Ovary (tissue), 9 donors: ENCODE data around the gene TRIP13. TPM values are rescaled to one million over a fixed set of nuclear protein-coding genes. Genes with fewer than 3 reads are reported as not detected.

ENCODE experiments used
- DNase-seq, 5 donors: peaks; one replicate each; pipeline ENCODE4 v3.0.0-alpha.2; 2019 to 2020
- H3K27ac ChIP-seq, 2 donors: fragments of 200-600 bp; one replicate each; pipeline versions ENCODE4 v1.5.1 to v1.8.0; 2019 to 2022
- H3K27me3 ChIP-seq: fragments of 200-600 bp; one replicate; pipeline ENCODE4 v1.8.0; 2022
- H3K36me3 ChIP-seq: fragments of 200-600 bp; sonication (generic); one replicate; pipeline ENCODE4 v1.5.1; 2019
- H3K4me1 ChIP-seq: one replicate; pipeline ENCODE4 v1.8.1; 2013; ENCODE audit warnings: mild to moderate bottlenecking, moderate library complexity; ENCODE audit not compliant: insufficient read depth
- H3K4me3 ChIP-seq: fragments of 200-600 bp; sonication (generic); one replicate; pipeline ENCODE4 v1.5.1; 2017
- H3K9me3 ChIP-seq, 2 donors: fragments of 200-600 bp in 1 of 2; sonication (generic) in 1 of 2; one replicate each; pipeline versions ENCODE4 v1.5.1 to v1.8.1; 2013 to 2019; ENCODE audit warnings: mild to moderate bottlenecking in 1 of 2, moderate library complexity in 1 of 2
- CTCF ChIP-seq, 3 donors: fragments of 450-650 bp in 2 of 3; fragments of 200-600 bp in 1 of 3; IDR thresholded peaks; one replicate each; pipeline versions ENCODE4 v1.5.1 to v1.8.0; 2016 to 2022; ENCODE audit warnings: antibody characterized with exemption in 3 of 3, mild to moderate bottlenecking in 1 of 3
- EP300 ChIP-seq: sonication (generic); formaldehyde crosslinking; IDR thresholded peaks from one replicate; pipeline ENCODE4 v1.6.1; 2017; ENCODE audit warnings: antibody characterized with exemption
- POLR2A ChIP-seq: fragments of 450-650 bp; IDR thresholded peaks from one replicate; pipeline ENCODE4 v1.6.1; 2017; ENCODE audit warnings: antibody characterized with exemption, mild to moderate bottlenecking, moderate library complexity
- WGBS, 3 donors: extraction: QIAGEN DNeasy Blood & Tissue Kit in 1 of 3; methylation state at CpG; one replicate each; pipeline versions ENCODE4 v1.1.5 to v1.1.7; 2013 to 2017; 5-methylcytosine and 5-hydroxymethylcytosine counted together
- intact Hi-C, 4 donors: fragments of 100-400 bp; cut with DNase I; formaldehyde crosslinking; loops; one replicate each; pipeline versions ENCODE4 v1.11.0 to v1.15.1; 2022 to 2023
- polyA plus RNA-seq, 2 donors: library from polyadenylated mRNA; stranded (reverse); fragments of 200-250 nt in 1 of 2; fragments of 350-450 nt in 1 of 2; fragmentation: Illumina TruSeq in 1 of 2; extraction: RNeasy Lipid Tissue Mini Kit (QIAGEN cat#74804) in 1 of 2; gene quantifications; one replicate each; pipeline ENCODE4 v1.2.3, GENCODE V29; 2013 to 2014
- total RNA-seq, 7 donors: library from RNA; depleted of rRNA in 2 of 7; stranded (reverse); fragments of >200 nt in 2 of 7; fragmentation: NEBNext Ultra II Directional in 3 of 7; extraction: Animal tissue kit (Norgen Biotek cat#: 25700) in 3 of 7; gene quantifications; one replicate each; pipeline versions ENCODE4 v1.1.0 to v1.2.4, GENCODE V29; 2016 to 2023
- donor health status: DM: no; HTN: no; CAD: no; lungs with moderate emphysema.
- donor health status: DM: no; HTN: no; CAD: no.
- donor health status: Bipolar disorder and iron deficiency.
- donor health status: DM: yes; HTN: yes; CAD: no.
- donor health status: DM: no; HTN: no; CAD: no.
- donor health status: DM: yes; HTN: yes; CAD: no.

The TRIP13 gene
- total and polyA plus RNA-seq, 9 donors, result 1.3 to 3.9 (median 2.0) TPM

- 17 to 27% (median 21%) methylated on average over 24 of the region's 24 CpGs for WGBS, 3 donors
- intact Hi-C loops, result no loop called here
- Histone ChIP-seq H3K9me3 (no peaks in the 10 kb centered on the region), H3K4me1 (peaks cover 2% of the 10 kb centered on the region), H3K4me3 (no peak overlapping the region), H3K27me3 (no peaks in the 10 kb centered on the region), H3K27ac (no peak overlapping the region), H3K36me3 (no peaks in the 10 kb centered on the region)
- no peak for DNase-seq
- TF ChIP-seq CTCF (IDR thresholded peaks at IDR 0.05) (no peak), POLR2A (no peak)
Observed at GRCh38 chr5:945691-946551, 53.2 kb downstream of the TRIP13 start.

- no peaks in the 10 kb centered on the region for H3K27me3 ChIP-seq
- H3K4me1 ChIP-seq, result peaks cover 2% of the 10 kb centered on the region
- TF ChIP-seq POLR2A, result no peak
- TF ChIP-seq EP300, result no peak
- no peak for TF ChIP-seq CTCF (IDR thresholded peaks at IDR 0.05)
- H3K9me3 ChIP-seq, result no peaks in the 10 kb centered on the region
- 54 to 64% (median 58%) methylated on average over 23 to 30 of the region's 30 CpGs for WGBS, 3 donors
- no peak for DNase-seq
- no peak overlapping the region for H3K4me3 ChIP-seq
- intact Hi-C loops, result no loop called here
- H3K36me3 ChIP-seq, result no peaks in the 10 kb centered on the region
- H3K27ac ChIP-seq, result no peak overlapping the region
Observed at GRCh38 chr5:946720-947625, 54.3 kb downstream of the TRIP13 start.

- no peak overlapping the region for H3K4me3 ChIP-seq
- intact Hi-C loops, result no loop called here
- no peaks in the 10 kb centered on the region for H3K9me3 ChIP-seq
- peaks cover 2% of the 10 kb centered on the region for H3K4me1 ChIP-seq
- no peaks in the 10 kb centered on the region for H3K27me3 ChIP-seq
- 73 to 76% (median 74%) methylated on average over 19 of the region's 19 CpGs for WGBS, 3 donors
- no peak for DNase-seq
- no peaks in the 10 kb centered on the region for H3K36me3 ChIP-seq
- H3K27ac ChIP-seq, result no peak overlapping the region
- TF ChIP-seq EP300 (no peak), CTCF (IDR thresholded peaks at IDR 0.05) (no peak), POLR2A (no peak)
Observed at GRCh38 chr5:947626-948471, 55.2 kb downstream of the TRIP13 start.
